PFSK-1 (cell line): ENCODE measurements around the gene DOHH.

Experiments used
- FOXP2 ChIP-seq: optimal IDR thresholded peaks from 2 replicates; pipeline ENCODE3; 2011; ENCODE audit warnings: borderline replicate concordance, control low read depth, inconsistent platforms; ENCODE audit not compliant: insufficient read depth; ENCODE audit errors: extremely low read length, extremely low read depth
- POLR2AphosphoS5 ChIP-seq: IDR thresholded peaks from 2 replicates; pipeline ENCODE4 v1.6.1; 2012; ENCODE audit warnings: low read depth, mild to moderate bottlenecking, control low read depth, low read length, moderate library complexity
- REST ChIP-seq, 2 experiments: IDR thresholded peaks; 2 replicates each; pipeline versions ENCODE4 v1.6.1 to v1.8.0; 2011 to 2012; ENCODE audit warnings: low read depth in 2 of 2, low read length in 2 of 2, control low read depth in 1 of 2, inconsistent platforms in 1 of 2, mild to moderate bottlenecking in 1 of 2, moderate library complexity in 1 of 2; ENCODE audit not compliant: insufficient read depth in 1 of 2
- SIN3A ChIP-seq: IDR thresholded peaks from 2 replicates; pipeline ENCODE4 v1.6.1; 2012; ENCODE audit warnings: mild to moderate bottlenecking, low read length, moderate library complexity, borderline replicate concordance; ENCODE audit not compliant: insufficient read depth
- TAF1 ChIP-seq: IDR thresholded peaks from 2 replicates; pipeline ENCODE4 v1.6.1; 2012; ENCODE audit warnings: low read length, control low read depth, borderline replicate concordance; ENCODE audit not compliant: insufficient read depth

DOHH gene

GRCh38 chr19:3520166-3521103, 20.0 kb upstream of the DOHH start:
- TF ChIP-seq SIN3A (no peak), FOXP2 (no peak), TAF1 (no peak), POLR2AphosphoS5 (no peak), REST (IDR thresholded peaks at IDR 0.05; ENCODE audit: insufficient read depth in 1 of 2, low read depth in 2 of 2, low read length in 2 of 2) (no peak)

- TF ChIP-seq TAF1 (no peak), POLR2AphosphoS5 (no peak), FOXP2 (no peak), SIN3A (no peak)
These were observed 18.7 kb upstream of the DOHH start for GRCh38 chr19:3519126-3519525.

GRCh38 chr19:3518659-3519058, 18.2 kb upstream of the DOHH start:
- no peak for TF ChIP-seq FOXP2
- TF ChIP-seq TAF1 = no peak
- TF ChIP-seq POLR2AphosphoS5 = no peak
- TF ChIP-seq REST (IDR thresholded peaks at IDR 0.05; ENCODE audit: insufficient read depth in 1 of 2, low read depth in 2 of 2, low read length in 2 of 2) = no peak
- TF ChIP-seq SIN3A = no peak

- TF ChIP-seq SIN3A (no peak), POLR2AphosphoS5 (no peak), FOXP2 (no peak), REST (IDR thresholded peaks at IDR 0.05; ENCODE audit: insufficient read depth in 1 of 2, low read depth in 2 of 2, low read length in 2 of 2) (no peak), TAF1 (no peak)
These were observed 17.8 kb upstream of the DOHH start for GRCh38 chr19:3518255-3518654.

- TF ChIP-seq FOXP2 = no peak
- TF ChIP-seq POLR2AphosphoS5 = no peak
- no peak for TF ChIP-seq TAF1
- no peak for TF ChIP-seq REST (IDR thresholded peaks at IDR 0.05; ENCODE audit: insufficient read depth in 1 of 2, low read depth in 2 of 2, low read length in 2 of 2)
- no peak for TF ChIP-seq SIN3A
These were observed 17.2 kb upstream of the DOHH start for GRCh38 chr19:3517638-3518037.
